HL-60 (cell line): ENCODE measurements around the gene SUFU.

ENCODE experiments used
- DNase-seq, 2 experiments: peaks; one replicate each; pipeline ENCODE4 v3.0.0-alpha.2; 2010 to 2020; ENCODE audit warnings: low read depth in 1 of 2, low spot score in 1 of 2
- H3K27ac ChIP-seq: fragments of 250-450 bp; sonication (Bioruptor Pico); replicated peaks from 2 replicates; pipeline ENCODE4 v1.5.1; 2020; ENCODE audit warnings: mild to moderate bottlenecking, moderate library complexity
- H3K27me3 ChIP-seq: fragments of 250-450 bp; sonication (Bioruptor Pico); 2 replicates; pipeline ENCODE4 v1.5.1; 2021; ENCODE audit warnings: mild to moderate bottlenecking, moderate library complexity; ENCODE audit not compliant: insufficient read depth, poor library complexity, severe bottlenecking
- H3K4me3 ChIP-seq: replicated peaks from 2 replicates; pipeline ENCODE4 v1.5.1; 2011; ENCODE audit warnings: mild to moderate bottlenecking, control low read depth, low read length; ENCODE audit not compliant: insufficient read depth
- CTCF ChIP-seq: IDR thresholded peaks from one replicate; pipeline ENCODE4 v1.5.1; 2011; ENCODE audit warnings: low read length, control low read depth, inconsistent platforms; ENCODE audit not compliant: insufficient read depth
- GABPA ChIP-seq: IDR thresholded peaks from 2 replicates; pipeline ENCODE4 v1.6.1; 2012; ENCODE audit warnings: low read depth
- POLR2AphosphoS5 ChIP-seq: IDR thresholded peaks from 2 replicates; pipeline ENCODE4 v1.6.1; 2012; ENCODE audit warnings: low read depth
- REST ChIP-seq: IDR thresholded peaks from 2 replicates; pipeline ENCODE4 v1.6.1; 2012; ENCODE audit warnings: low read depth; ENCODE audit not compliant: insufficient replicate concordance
- SPI1 ChIP-seq: IDR thresholded peaks from 2 replicates; pipeline ENCODE4 v1.6.1; 2012; ENCODE audit warnings: low read depth, mild to moderate bottlenecking, borderline replicate concordance

Gene SUFU

GRCh38 chr10:102617816-102618215 lies 114.0 kb downstream of the SUFU start:
- Histone ChIP-seq H3K27me3 (no peaks in the 10 kb centered on the region), H3K4me3 (no peak overlapping the region), H3K27ac (no peak overlapping the region)
- no peak for DNase-seq
- TF ChIP-seq CTCF (no peak), GABPA (no peak), REST (no peak), POLR2AphosphoS5 (no peak), SPI1 (no peak)

- no peak for TF ChIP-seq REST
- TF ChIP-seq CTCF: no peak
- TF ChIP-seq SPI1: no peak
- no peak for TF ChIP-seq GABPA
- TF ChIP-seq POLR2AphosphoS5: no peak
- Histone ChIP-seq H3K4me3 (no peak overlapping the region), H3K27me3 (no peaks in the 10 kb centered on the region), H3K27ac (no peak overlapping the region)
- no peak for DNase-seq
Observed at GRCh38 chr10:102619281-102619981, 115.7 kb downstream of the SUFU start.

- Histone ChIP-seq H3K4me3 (no peak overlapping the region), H3K27me3 (no peaks in the 10 kb centered on the region), H3K27ac (no peak overlapping the region)
- DNase-seq: no peak
- TF ChIP-seq POLR2AphosphoS5 (no peak), SPI1 (no peak), CTCF (no peak), REST (no peak), GABPA (no peak)
Observed at GRCh38 chr10:102620138-102620590, 116.4 kb downstream of the SUFU start.
